Spleen (tissue), 11 donors: ENCODE results near the gene NFIB. TPM values are rescaled to one million over a fixed set of nuclear protein-coding genes. Genes with fewer than 3 reads are reported as not detected.

Experiments
- DNase-seq: peaks from one replicate; pipeline ENCODE4 v3.0.0-alpha.2; 2020
- H3K27ac ChIP-seq, 8 donors: fragments of 200-600 bp; sonication (generic) in 7 of 8; 1 replicate in 4 of 8; 2 replicates in 4 of 8; pipeline versions ENCODE4 v1.5.0 to v1.8.0; 2016 to 2021; ENCODE audit warnings: inconsistent platforms in 4 of 8, mild to moderate bottlenecking in 4 of 8, moderate library complexity in 1 of 8
- H3K27me3 ChIP-seq, 7 donors: fragments of 200-600 bp; sonication (generic) in 6 of 7; replicated peaks in 1 of 7; 1 replicate in 4 of 7; 2 replicates in 3 of 7; pipeline versions ENCODE4 v1.5.0 to v1.8.0; 2016 to 2021; ENCODE audit warnings: inconsistent platforms in 3 of 7, mild to moderate bottlenecking in 1 of 7
- H3K36me3 ChIP-seq, 6 donors: fragments of 200-600 bp; sonication (generic) in 5 of 6; 1 replicate in 4 of 6; 2 replicates in 2 of 6; pipeline versions ENCODE4 v1.5.0 to v1.8.0; 2016 to 2021; ENCODE audit warnings: inconsistent platforms in 2 of 6
- H3K4me1 ChIP-seq, 6 donors: fragments of 200-600 bp; sonication (generic) in 5 of 6; 1 replicate in 3 of 6; 2 replicates in 3 of 6; pipeline versions ENCODE4 v1.5.0 to v1.8.0; 2016 to 2021; ENCODE audit warnings: inconsistent platforms in 3 of 6
- H3K4me3 ChIP-seq, 8 donors: fragments of 200-600 bp; sonication (generic) in 7 of 8; 1 replicate in 4 of 8; 2 replicates in 4 of 8; pipeline versions ENCODE4 v1.5.0 to v1.8.0; 2016 to 2021; ENCODE audit warnings: inconsistent platforms in 4 of 8, mild to moderate bottlenecking in 4 of 8, moderate library complexity in 2 of 8
- H3K9me3 ChIP-seq, 8 donors: fragments of 200-600 bp; sonication (generic) in 7 of 8; 1 replicate in 4 of 8; 2 replicates in 4 of 8; pipeline versions ENCODE4 v1.5.0 to v1.8.0; 2016 to 2021; ENCODE audit warnings: inconsistent platforms in 4 of 8
- CTCF ChIP-seq, 11 experiments: fragments of 200-600 bp in 7 of 11; fragments of 450-650 bp in 4 of 11; sonication (generic) in 4 of 11; IDR thresholded peaks in 8 of 11; conservative IDR thresholded peaks in 3 of 11; 1 replicate in 7 of 11; 2 replicates in 4 of 11; pipeline versions ENCODE4 v1.4.0 to v1.8.0; 2016 to 2021; ENCODE audit warnings: antibody characterized with exemption in 11 of 11, inconsistent platforms in 4 of 11, mild to moderate bottlenecking in 1 of 11
- POLR2A ChIP-seq, 3 donors: fragments of 450-650 bp; IDR thresholded peaks; one replicate each; pipeline ENCODE4 v1.5.1; 2017; ENCODE audit warnings: antibody characterized with exemption in 3 of 3, mild to moderate bottlenecking in 1 of 3
- POLR2AphosphoS5 ChIP-seq, 3 donors: sonication (generic); formaldehyde crosslinking; IDR thresholded peaks; one replicate each; pipeline ENCODE4 v1.5.1; 2017; ENCODE audit warnings: antibody characterized with exemption in 3 of 3
- WGBS, 5 donors: extraction: QIAGEN DNeasy Blood & Tissue Kit in 3 of 5; methylation state at CpG; one replicate each; pipeline versions ENCODE4 v1.1.5 to v1.1.7; 2013 to 2018; 5-methylcytosine and 5-hydroxymethylcytosine counted together
- intact Hi-C: fragments of 100-400 bp; cut with DNase I; formaldehyde crosslinking; loops from one replicate; pipeline ENCODE4 v1.15.0; 2023; ENCODE audit warnings: low total_unique reads
- polyA plus RNA-seq, 3 donors: library from polyadenylated mRNA; stranded (reverse); fragments of 200-250 nt; gene quantifications; one replicate each; pipeline ENCODE4 v1.2.1, GENCODE V29; 2013
- total RNA-seq, 7 donors: library from RNA; depleted of rRNA in 3 of 7; stranded (reverse); fragments of >200 nt in 3 of 7; fragmentation: NEBNext Ultra II Directional in 4 of 7; extraction: Animal tissue kit (Norgen Biotek cat#: 25700) in 4 of 7; gene quantifications; one replicate each; pipeline versions ENCODE4 v1.1.0 to v1.2.1, GENCODE V29; 2016 to 2021
- donor health status: healthy with polysubstance abuse.
- donor health status: DM: no; HTN: no; CAD: no; lungs with moderate emphysema.
- donor health status: DM: no; HTN: no; CAD: no.
- donor health status: Bipolar disorder and iron deficiency.
- donor health status: healthy.
- donor health status: DM: no; HTN: no; CAD: no.
- donor health status: DM: yes; HTN: yes; CAD: no.

The NFIB gene
- total and polyA plus RNA-seq, 10 donors, result 3.6 to 96.8 (median 48.4) TPM

DNA sequence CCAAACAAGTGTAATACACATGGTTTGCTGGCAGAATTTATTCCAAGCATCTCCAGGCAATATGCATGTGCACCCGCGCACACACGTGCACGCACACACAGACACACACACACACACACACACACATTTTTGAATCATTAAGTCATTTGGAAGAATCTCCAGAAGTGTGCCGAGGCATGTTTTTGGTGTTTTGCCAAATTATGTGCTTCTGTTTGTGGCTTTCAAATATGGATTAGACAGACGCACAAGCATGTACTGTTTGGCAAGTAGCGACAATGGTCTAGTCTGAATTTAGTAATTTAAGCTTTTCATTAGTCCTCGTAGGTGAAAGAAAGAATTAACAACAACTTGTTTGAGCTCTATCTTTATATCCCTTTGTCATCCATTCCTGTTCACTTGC, 36.7 kb downstream of the NFIB start:
- H3K27me3 ChIP-seq, result peaks cover 0 to 6% (median 0%) of the 10 kb centered on the region in 7 donors
- H3K4me1 ChIP-seq, result peaks cover 0 to 32% (median 6%) of the 10 kb centered on the region in 6 donors
- peak overlapping the region in 1 of 8 donors; percentile 7 for H3K4me3 ChIP-seq
- H3K9me3 ChIP-seq, result no peaks in the 10 kb centered on the region
- no peak for TF ChIP-seq CTCF (IDR thresholded peaks at IDR 0.05 in 8 of 11, conservative IDR thresholded peaks at IDR 0.05 in 3 of 11)
- no peak for TF ChIP-seq POLR2AphosphoS5 (IDR thresholded peaks at IDR 0.05)
- TF ChIP-seq POLR2A (IDR thresholded peaks at IDR 0.05), result no peak
- intact Hi-C loops, result no loop called here
- WGBS, 5 donors, result 62 to 75% (median 65%) methylated on average over 8 of the region's 8 CpGs
- H3K36me3 ChIP-seq, result no peaks in the 10 kb centered on the region
- H3K27ac ChIP-seq, result peak overlapping the region in 1 of 8 donors; percentile 27
- DNase-seq, result no peak

GRCh38 chr9:14275331-14275730, 38.6 kb downstream of the NFIB start:
- intact Hi-C loops, result no loop called here
- no peak for DNase-seq
- peak overlapping the region in 3 of 8 donors; percentile 29 to 65 (median 34) for H3K27ac ChIP-seq
- peaks cover 0 to 27% (median 6%) of the 10 kb centered on the region in 6 donors for H3K4me1 ChIP-seq
- TF ChIP-seq CTCF (IDR thresholded peaks at IDR 0.05 in 8 of 11, conservative IDR thresholded peaks at IDR 0.05 in 3 of 11), result no peak
- no peak for TF ChIP-seq POLR2A (IDR thresholded peaks at IDR 0.05)
- no peak for TF ChIP-seq POLR2AphosphoS5 (IDR thresholded peaks at IDR 0.05)
- no peaks in the 10 kb centered on the region for H3K36me3 ChIP-seq
- H3K9me3 ChIP-seq, result no peaks in the 10 kb centered on the region
- WGBS, 5 donors, result 80 to 86% (median 83%) methylated on average over 5 of the region's 5 CpGs
- peaks cover 0 to 9% (median 0%) of the 10 kb centered on the region in 7 donors for H3K27me3 ChIP-seq
- H3K4me3 ChIP-seq, result no peak overlapping the region

DNA sequence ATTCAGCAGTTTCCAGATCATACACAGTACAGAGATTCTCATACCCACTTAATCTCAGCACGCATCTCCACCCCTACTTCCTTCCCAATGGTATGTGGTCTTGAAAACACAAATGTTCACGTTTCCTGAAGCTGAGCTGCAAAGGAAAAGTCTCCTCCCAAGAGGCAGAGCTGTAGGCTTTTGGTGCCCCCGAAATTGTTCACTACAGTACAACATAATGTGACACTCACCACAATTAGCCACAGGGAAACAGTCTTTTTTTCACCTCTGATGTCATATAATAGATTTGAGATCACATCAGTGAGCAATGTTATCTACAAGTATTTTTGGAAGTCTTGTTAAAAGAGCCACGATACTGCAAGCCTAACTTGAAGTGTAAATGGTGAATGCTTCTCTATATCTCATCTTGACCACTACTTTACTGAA, 40.2 kb downstream of the NFIB start:
- intact Hi-C loops, result no loop called here
- no peak for DNase-seq
- Histone ChIP-seq H3K4me3 (peak overlapping the region in 2 of 8 donors; percentile 4 to 5), H3K27me3 (peaks cover 0 to 9% (median 0%) of the 10 kb centered on the region in 7 donors), H3K36me3 (no peaks in the 10 kb centered on the region), H3K27ac (peak overlapping the region in 6 of 8 donors; percentile 0 to 65 (median 38)), H3K4me1 (peaks cover 0 to 27% (median 6%) of the 10 kb centered on the region in 6 donors), H3K9me3 (no peaks in the 10 kb centered on the region)
- WGBS, 5 donors, result 2 to 6% (median 4%) methylated on average over 4 of the region's 4 CpGs
- TF ChIP-seq POLR2A (IDR thresholded peaks at IDR 0.05) (peak in 1 of 3 donors; percentile 28), CTCF (IDR thresholded peaks at IDR 0.05 in 8 of 11, conservative IDR thresholded peaks at IDR 0.05 in 3 of 11) (no peak)

- Histone ChIP-seq H3K4me3 (peak overlapping the region in 2 of 8 donors; percentile 4 to 5), H3K27ac (peak overlapping the region in 6 of 8 donors; percentile 34 to 65 (median 40)), H3K27me3 (peaks cover 0 to 9% (median 0%) of the 10 kb centered on the region in 7 donors), H3K9me3 (no peaks in the 10 kb centered on the region), H3K36me3 (no peaks in the 10 kb centered on the region), H3K4me1 (peaks cover 0 to 27% (median 6%) of the 10 kb centered on the region in 6 donors)
- intact Hi-C loops, result no loop called here
- WGBS, 5 donors, result 51 to 67% (median 59%) methylated on average over 7 of the region's 7 CpGs
- TF ChIP-seq POLR2AphosphoS5 (IDR thresholded peaks at IDR 0.05) (no peak), CTCF (IDR thresholded peaks at IDR 0.05 in 8 of 11, conservative IDR thresholded peaks at IDR 0.05 in 3 of 11) (no peak), POLR2A (IDR thresholded peaks at IDR 0.05) (no peak)
- DNase-seq, result no peak
These were observed 40.9 kb downstream of the NFIB start for GRCh38 chr9:14272927-14273528.
